Measurements from ENCODE around the gene GABRG3. TPM values are rescaled to one million over a fixed set of nuclear protein-coding genes. Genes with fewer than 3 reads are reported as not detected.
A peak's percentile ranks its signal among the peaks of the same experiment; 100 is the strongest.

GABRG3 gene
- total RNA-seq, 2 experiments from 2014 or later: not detected

GRCh38 chr15:27017168-27017809 lies 46.3 kb downstream of the GABRG3 start:
- no peak overlapping the region for H3K27ac ChIP-seq (ENCODE audit: low read depth in 1 of 2, low read length in 2 of 2)
- ATAC-seq (ENCODE audit: poor library complexity) (no peak), DNase-seq (peak in 3 of 14 experiments; percentile 6 to 16 (median 10))
- no peaks in the 10 kb centered on the region for H3K27me3 Mint-ChIP-seq
- no peak overlapping the region for H3K4me3 Mint-ChIP-seq
- no peak for TF ChIP-seq CTCF (IDR thresholded peaks at IDR 0.05)
- H3K27ac Mint-ChIP-seq: no peak overlapping the region
- H3K4me3 ChIP-seq (ENCODE audit: low read length): no peak overlapping the region
- no peaks in the 10 kb centered on the region for H3K36me3 Mint-ChIP-seq (ENCODE audit: low read depth)
- intact Hi-C loops (cut with DNase I, micrococcal nuclease): no loop called here
- peaks cover 6 to 12% of the 10 kb centered on the region in 2 experiments for H3K9me3 ChIP-seq (ENCODE audit: control insufficient read depth in 1 of 2, insufficient read depth in 1 of 2, low read length in 2 of 2)
- ChIA-PET POLR2A (no interaction called here), CTCF (no interaction called here)
- no peaks in the 10 kb centered on the region for H3K36me3 ChIP-seq (ENCODE audit: insufficient read depth, low read length)
- no peaks in the 10 kb centered on the region for H3K4me1 Mint-ChIP-seq (ENCODE audit: low read depth)
- peaks cover 9% of the 10 kb centered on the region for H3K9me3 Mint-ChIP-seq
- H3K4me1 ChIP-seq (ENCODE audit: insufficient read depth, low read length): no peaks in the 10 kb centered on the region
- H3K27me3 ChIP-seq (ENCODE audit: control insufficient read depth in 1 of 2, insufficient read depth in 2 of 2, low read length in 2 of 2): no peaks in the 10 kb centered on the region

- peaks cover 5% of the 10 kb centered on the region for H3K27me3 Mint-ChIP-seq
- DNase-seq (no peak), ATAC-seq (ENCODE audit: poor library complexity) (no peak)
- no peak overlapping the region for H3K27ac Mint-ChIP-seq
- H3K9me3 Mint-ChIP-seq: peaks cover 3% of the 10 kb centered on the region
- TF ChIP-seq CTCF (IDR thresholded peaks at IDR 0.05): no peak
- H3K4me1 Mint-ChIP-seq (ENCODE audit: low read depth): no peaks in the 10 kb centered on the region
- intact Hi-C loops (cut with DNase I, micrococcal nuclease): no loop called here
- H3K27ac ChIP-seq (ENCODE audit: low read depth in 1 of 2, low read length in 2 of 2): no peak overlapping the region
- CTCF ChIA-PET: no interaction called here
- H3K4me3 Mint-ChIP-seq: no peak overlapping the region
- no peaks in the 10 kb centered on the region for H3K36me3 ChIP-seq (ENCODE audit: insufficient read depth, low read length)
- no peaks in the 10 kb centered on the region for H3K27me3 ChIP-seq (ENCODE audit: control insufficient read depth in 1 of 2, insufficient read depth in 2 of 2, low read length in 2 of 2)
- H3K4me3 ChIP-seq (ENCODE audit: low read length): no peak overlapping the region
- no peaks in the 10 kb centered on the region for H3K4me1 ChIP-seq (ENCODE audit: insufficient read depth, low read length)
- peaks cover 6 to 12% of the 10 kb centered on the region in 2 experiments for H3K9me3 ChIP-seq (ENCODE audit: control insufficient read depth in 1 of 2, insufficient read depth in 1 of 2, low read length in 2 of 2)
- no peaks in the 10 kb centered on the region for H3K36me3 Mint-ChIP-seq (ENCODE audit: low read depth)
- POLR2A ChIA-PET: no interaction called here
Measured at GRCh38 chr15:27019687-27020086, 48.7 kb downstream of the GABRG3 start.

- POLR2A ChIA-PET: no interaction called here
- intact Hi-C loops (cut with DNase I, micrococcal nuclease): no loop called here
Measured at GRCh38 chr15:27025481-27025966, 54.5 kb downstream of the GABRG3 start.

More at GRCh38 chr15:27025481-27025966, 54.5 kb downstream of the GABRG3 start:
- Mint-ChIP-seq H3K9me3 (peaks cover 7% of the 10 kb centered on the region), H3K4me3 (no peak overlapping the region), H3K36me3 (ENCODE audit: low read depth) (no peaks in the 10 kb centered on the region), H3K4me1 (ENCODE audit: low read depth) (no peaks in the 10 kb centered on the region), H3K27me3 (peaks cover 5% of the 10 kb centered on the region), H3K27ac (no peak overlapping the region)
- Histone ChIP-seq H3K9me3 (ENCODE audit: control insufficient read depth in 1 of 2, insufficient read depth in 1 of 2, low read length in 2 of 2) (peaks cover 0 to 20% of the 10 kb centered on the region in 2 experiments), H3K27me3 (ENCODE audit: control insufficient read depth in 1 of 2, insufficient read depth in 2 of 2, low read length in 2 of 2) (no peaks in the 10 kb centered on the region), H3K36me3 (ENCODE audit: insufficient read depth, low read length) (no peaks in the 10 kb centered on the region), H3K4me3 (ENCODE audit: low read length) (no peak overlapping the region), H3K27ac (ENCODE audit: low read depth in 1 of 2, low read length in 2 of 2) (no peak overlapping the region), H3K4me1 (ENCODE audit: insufficient read depth, low read length) (no peaks in the 10 kb centered on the region)
- TF ChIP-seq CTCF (IDR thresholded peaks at IDR 0.05): no peak
- CTCF ChIA-PET: no interaction called here
- ATAC-seq (ENCODE audit: poor library complexity) (no peak), DNase-seq (no peak)

Data from CD4-positive, alpha-beta T cell (primary cell).